ENCODE results near the gene GOLGA6L7.

The GOLGA6L7 gene

GRCh38 chr15:28876131-28876844, 27.8 kb upstream of the GOLGA6L7 start:
- Histone ChIP-seq H3F3A (ENCODE audit: control insufficient read depth, insufficient read depth) (no peaks in the 10 kb centered on the region), H3K36me3 (ENCODE audit: control insufficient read depth, low read length) (no peaks in the 10 kb centered on the region), H3K9me2 (replicated peaks; ENCODE audit: control insufficient read depth, low read length) (no peaks in the 10 kb centered on the region), H3K79me2 (ENCODE audit: control insufficient read depth, low read length) (no peaks in the 10 kb centered on the region), H3K4me2 (ENCODE audit: low read length) (no peak overlapping the region), H3K9me3 (ENCODE audit: control insufficient read depth, insufficient read depth, low read length) (no peaks in the 10 kb centered on the region), H3K27ac (ENCODE audit: low read depth, low read length) (no peak overlapping the region), H3K4me1 (ENCODE audit: control insufficient read depth, low read length) (no peaks in the 10 kb centered on the region), H3K27me3 (ENCODE audit: control insufficient read depth, low read length) (no peaks in the 10 kb centered on the region), H3K4me3 (ENCODE audit: low read length) (no peak overlapping the region), H4K20me1 (ENCODE audit: control insufficient read depth, insufficient read depth, low read depth, low read length) (no peaks in the 10 kb centered on the region)
- no peak for TF ChIP-seq EZH2phosphoT487 (IDR thresholded peaks at IDR 0.05; ENCODE audit: borderline replicate concordance, low read length)
- TF ChIP-seq, protein P1, sequence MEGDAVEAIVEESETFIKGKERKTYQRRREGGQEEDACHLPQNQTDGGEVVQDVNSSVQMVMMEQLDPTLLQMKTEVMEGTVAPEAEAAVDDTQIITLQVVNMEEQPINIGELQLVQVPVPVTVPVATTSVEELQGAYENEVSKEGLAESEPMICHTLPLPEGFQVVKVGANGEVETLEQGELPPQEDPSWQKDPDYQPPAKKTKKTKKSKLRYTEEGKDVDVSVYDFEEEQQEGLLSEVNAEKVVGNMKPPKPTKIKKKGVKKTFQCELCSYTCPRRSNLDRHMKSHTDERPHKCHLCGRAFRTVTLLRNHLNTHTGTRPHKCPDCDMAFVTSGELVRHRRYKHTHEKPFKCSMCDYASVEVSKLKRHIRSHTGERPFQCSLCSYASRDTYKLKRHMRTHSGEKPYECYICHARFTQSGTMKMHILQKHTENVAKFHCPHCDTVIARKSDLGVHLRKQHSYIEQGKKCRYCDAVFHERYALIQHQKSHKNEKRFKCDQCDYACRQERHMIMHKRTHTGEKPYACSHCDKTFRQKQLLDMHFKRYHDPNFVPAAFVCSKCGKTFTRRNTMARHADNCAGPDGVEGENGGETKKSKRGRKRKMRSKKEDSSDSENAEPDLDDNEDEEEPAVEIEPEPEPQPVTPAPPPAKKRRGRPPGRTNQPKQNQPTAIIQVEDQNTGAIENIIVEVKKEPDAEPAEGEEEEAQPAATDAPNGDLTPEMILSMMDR (IDR thresholded peaks at IDR 0.05; ENCODE audit: low read depth, low read length, poor library complexity, severe bottlenecking), result no peak

DNA sequence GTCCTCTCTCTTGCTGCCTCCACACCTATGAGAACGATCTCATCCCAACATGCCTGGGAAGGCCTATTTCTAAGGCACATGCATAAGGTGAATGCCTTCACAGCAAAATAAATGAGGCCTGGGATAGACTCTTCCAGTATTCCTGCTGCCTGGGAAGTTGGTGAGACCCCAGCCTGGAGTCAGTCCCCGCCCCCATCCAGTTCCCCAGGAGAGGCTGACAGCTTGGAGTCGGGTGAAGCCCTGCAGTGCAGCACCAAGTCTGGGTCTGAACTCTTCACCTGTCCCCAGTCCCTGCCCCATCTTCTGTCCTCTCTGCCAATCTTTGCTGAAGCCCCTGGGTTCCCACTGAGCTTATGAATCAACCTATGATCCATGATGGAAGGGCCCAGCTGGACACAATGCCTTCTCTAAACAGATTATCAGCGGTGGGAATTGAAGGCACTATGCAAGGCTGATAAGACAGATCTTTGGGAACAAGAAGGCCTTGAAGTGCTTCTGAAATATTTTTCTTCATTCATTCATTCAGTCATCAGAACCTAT, 27.1 kb upstream of the GOLGA6L7 start:
- no peaks in the 10 kb centered on the region for H3F3A ChIP-seq (ENCODE audit: control insufficient read depth, insufficient read depth)
- H3K27me3 ChIP-seq (ENCODE audit: control insufficient read depth, low read length), result no peaks in the 10 kb centered on the region
- H4K20me1 ChIP-seq (ENCODE audit: control insufficient read depth, insufficient read depth, low read depth, low read length), result no peaks in the 10 kb centered on the region
- H3K9me2 ChIP-seq (replicated peaks; ENCODE audit: control insufficient read depth, low read length), result no peaks in the 10 kb centered on the region
- H3K9me3 ChIP-seq (ENCODE audit: control insufficient read depth, insufficient read depth, low read length), result no peaks in the 10 kb centered on the region
- H3K4me3 ChIP-seq (ENCODE audit: low read length), result no peak overlapping the region
- no peak overlapping the region for H3K27ac ChIP-seq (ENCODE audit: low read depth, low read length)
- H3K4me1 ChIP-seq (ENCODE audit: control insufficient read depth, low read length), result no peaks in the 10 kb centered on the region
- H3K4me2 ChIP-seq (ENCODE audit: low read length), result no peak overlapping the region
- TF ChIP-seq EZH2phosphoT487 (IDR thresholded peaks at IDR 0.05; ENCODE audit: borderline replicate concordance, low read length), result no peak
- TF ChIP-seq, protein P1 (IDR thresholded peaks at IDR 0.05; ENCODE audit: low read depth, low read length, poor library complexity, severe bottlenecking), result no peak
- no peaks in the 10 kb centered on the region for H3K36me3 ChIP-seq (ENCODE audit: control insufficient read depth, low read length)
- no peaks in the 10 kb centered on the region for H3K79me2 ChIP-seq (ENCODE audit: control insufficient read depth, low read length)

- no peaks in the 10 kb centered on the region for H3K27me3 ChIP-seq (ENCODE audit: control insufficient read depth, low read length)
- H3K9me3 ChIP-seq (ENCODE audit: control insufficient read depth, insufficient read depth, low read length), result no peaks in the 10 kb centered on the region
- H3K4me1 ChIP-seq (ENCODE audit: control insufficient read depth, low read length), result no peaks in the 10 kb centered on the region
- TF ChIP-seq EZH2phosphoT487 (IDR thresholded peaks at IDR 0.05; ENCODE audit: borderline replicate concordance, low read length), result no peak
- TF ChIP-seq, protein P1 (IDR thresholded peaks at IDR 0.05; ENCODE audit: low read depth, low read length, poor library complexity, severe bottlenecking), result no peak
- no peaks in the 10 kb centered on the region for H3F3A ChIP-seq (ENCODE audit: control insufficient read depth, insufficient read depth)
- H3K4me2 ChIP-seq (ENCODE audit: low read length), result no peak overlapping the region
- H4K20me1 ChIP-seq (ENCODE audit: control insufficient read depth, insufficient read depth, low read depth, low read length), result no peaks in the 10 kb centered on the region
- H3K27ac ChIP-seq (ENCODE audit: low read depth, low read length), result no peak overlapping the region
- no peaks in the 10 kb centered on the region for H3K79me2 ChIP-seq (ENCODE audit: control insufficient read depth, low read length)
- no peak overlapping the region for H3K4me3 ChIP-seq (ENCODE audit: low read length)
- no peaks in the 10 kb centered on the region for H3K9me2 ChIP-seq (replicated peaks; ENCODE audit: control insufficient read depth, low read length)
- H3K36me3 ChIP-seq (ENCODE audit: control insufficient read depth, low read length), result no peaks in the 10 kb centered on the region
Observed at GRCh38 chr15:28873585-28874190, 25.2 kb upstream of the GOLGA6L7 start.

Data from DOHH2 (cell line).